Muscle of leg (tissue), 11 donors: ENCODE data around the gene ETAA1. TPM values are rescaled to one million over a fixed set of nuclear protein-coding genes. Genes with fewer than 3 reads are reported as not detected.

ENCODE experiments used
- DNase-seq: peaks from one replicate; pipeline ENCODE4 v3.0.0; 2013
- H3K27ac ChIP-seq: one replicate; pipeline ENCODE4 v1.5.1; 2013; ENCODE audit warnings: mild to moderate bottlenecking, low read length, control low read depth
- H3K27me3 ChIP-seq: one replicate; pipeline ENCODE4 v1.6.1; 2013; ENCODE audit warnings: low read length; ENCODE audit not compliant: control insufficient read depth, insufficient read depth
- H3K36me3 ChIP-seq: one replicate; pipeline ENCODE4 v1.6.1; 2013; ENCODE audit warnings: low read length; ENCODE audit not compliant: control insufficient read depth, insufficient read depth
- H3K4me1 ChIP-seq: one replicate; pipeline ENCODE4 v1.6.1; 2013; ENCODE audit warnings: low read length; ENCODE audit not compliant: control insufficient read depth, insufficient read depth
- H3K4me3 ChIP-seq: one replicate; pipeline ENCODE4 v1.5.1; 2013; ENCODE audit warnings: low read length, control low read depth
- H3K9me3 ChIP-seq: replicated peaks from 2 replicates; pipeline ENCODE4 v1.6.1; 2013; ENCODE audit warnings: low read depth, low read length; ENCODE audit not compliant: control insufficient read depth
- WGBS: methylation state at CpG from one replicate; pipeline ENCODE4 v1.1.5; 2013; ENCODE audit warnings: missing lambda C conversion rate; ENCODE audit not compliant: insufficient coverage; 5-methylcytosine and 5-hydroxymethylcytosine counted together
- polyA plus RNA-seq, 8 donors: library from polyadenylated mRNA; unstranded; fragments of 120-200 nt; gene quantifications; one replicate each; pipeline versions ENCODE4 v1.2.1 to v1.2.3, GENCODE V29; 2013; ENCODE audit warnings: inconsistent platforms in 1 of 8, low replicate concordance in 1 of 8; ENCODE audit not compliant: insufficient read length in 8 of 8, insufficient read depth in 1 of 8
- total RNA-seq: library from RNA; stranded (reverse); fragments of 120-200 nt; gene quantifications from one replicate; pipeline ENCODE4 v1.2.4, GENCODE V29; 2013

ETAA1 gene
- total and polyA plus RNA-seq, 9 donors, result 8.1 to 13.8 (median 10.3) TPM

- no peak overlapping the region for H3K27ac ChIP-seq
- no peaks in the 10 kb centered on the region for H3K27me3 ChIP-seq
- no peaks in the 10 kb centered on the region for H3K4me1 ChIP-seq
- no peaks in the 10 kb centered on the region for H3K9me3 ChIP-seq
- no CpG with 5 or more reads among the region's 2 CpGs for WGBS
- H3K36me3 ChIP-seq, result no peaks in the 10 kb centered on the region
- DNase-seq, result no peak
- H3K4me3 ChIP-seq, result no peak overlapping the region
Observed at GRCh38 chr2:67456428-67456827, 59.3 kb downstream of the ETAA1 start.

- H3K36me3 ChIP-seq, result no peaks in the 10 kb centered on the region
- no CpG with 5 or more reads among the region's 4 CpGs for WGBS
Observed at GRCh38 chr2:67457699-67458098, 60.6 kb downstream of the ETAA1 start.

GRCh38 chr2:67459761-67460160 lies 62.6 kb downstream of the ETAA1 start:
- H3K27ac ChIP-seq, result no peak overlapping the region
- no peak for DNase-seq
- no peaks in the 10 kb centered on the region for H3K4me1 ChIP-seq
- H3K4me3 ChIP-seq, result no peak overlapping the region
- H3K27me3 ChIP-seq, result no peaks in the 10 kb centered on the region
- no peaks in the 10 kb centered on the region for H3K36me3 ChIP-seq
- WGBS, result no CpG with 5 or more reads among the region's 2 CpGs
- H3K9me3 ChIP-seq, result no peaks in the 10 kb centered on the region

More at GRCh38 chr2:67457699-67458098, 60.6 kb downstream of the ETAA1 start:
- DNase-seq, result no peak
- no peak overlapping the region for H3K27ac ChIP-seq
- no peaks in the 10 kb centered on the region for H3K4me1 ChIP-seq
- no peaks in the 10 kb centered on the region for H3K9me3 ChIP-seq
- no peak overlapping the region for H3K4me3 ChIP-seq
- no peaks in the 10 kb centered on the region for H3K27me3 ChIP-seq
